Left renal pelvis (tissue), 4 donors: ENCODE data around the gene ARHGEF19. TPM values are rescaled to one million over a fixed set of nuclear protein-coding genes. Genes with fewer than 3 reads are reported as not detected.

Source experiments
- DNase-seq, 4 donors: peaks; one replicate each; pipeline ENCODE4 v3.0.0-alpha.2; 2013; ENCODE audit warnings: low read depth in 4 of 4, low spot score in 3 of 4
- polyA plus RNA-seq, 4 donors: library from polyadenylated mRNA; unstranded; fragments of 120-200 nt; gene quantifications; one replicate each; pipeline ENCODE4 v1.2.1, GENCODE V29; 2013; ENCODE audit not compliant: insufficient read length in 4 of 4

ARHGEF19 gene
- polyA plus RNA-seq, 4 donors = 7.3 to 28.2 (median 18.9) TPM

- DNase-seq = no peak
Observed at GRCh38 chr1:16186655-16187235, 25.7 kb downstream of the ARHGEF19 start.

DNA sequence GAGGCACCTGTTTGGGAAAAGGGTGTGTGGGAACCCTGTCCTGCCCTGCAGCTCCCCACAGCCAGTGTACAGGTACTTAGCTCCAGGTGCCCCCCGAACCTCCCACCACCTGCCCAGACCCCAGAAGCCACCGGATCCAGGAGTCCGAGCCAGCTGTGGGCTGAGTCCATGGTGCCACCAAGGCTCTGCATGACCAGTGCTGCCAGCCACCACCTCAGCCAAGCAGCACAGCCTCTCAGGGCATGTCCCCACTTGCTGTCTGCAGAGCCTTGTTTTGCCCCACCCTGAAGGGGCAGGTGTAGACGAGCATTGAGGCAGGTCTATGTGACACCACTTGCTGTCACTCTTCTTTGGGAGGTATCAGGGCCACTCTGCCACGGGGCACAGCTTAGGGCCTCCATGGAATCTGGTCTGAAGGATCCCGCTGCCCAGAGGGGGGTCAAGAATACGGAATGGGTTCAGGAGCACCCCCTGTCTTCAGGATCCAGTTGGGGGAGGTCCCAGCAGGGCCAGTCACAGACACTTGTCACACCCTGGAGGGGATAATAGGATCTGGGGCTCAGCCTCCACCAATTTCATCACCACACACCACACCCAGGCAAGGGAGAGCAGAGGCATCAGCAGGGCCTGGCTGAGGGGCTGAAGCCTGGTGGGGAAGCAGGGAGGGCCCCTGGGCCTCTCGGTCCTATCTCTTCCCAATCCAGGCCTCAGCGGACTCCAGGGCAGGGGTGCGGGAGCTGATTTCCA, 27.7 kb downstream of the ARHGEF19 start:
- no peak for DNase-seq

DNA sequence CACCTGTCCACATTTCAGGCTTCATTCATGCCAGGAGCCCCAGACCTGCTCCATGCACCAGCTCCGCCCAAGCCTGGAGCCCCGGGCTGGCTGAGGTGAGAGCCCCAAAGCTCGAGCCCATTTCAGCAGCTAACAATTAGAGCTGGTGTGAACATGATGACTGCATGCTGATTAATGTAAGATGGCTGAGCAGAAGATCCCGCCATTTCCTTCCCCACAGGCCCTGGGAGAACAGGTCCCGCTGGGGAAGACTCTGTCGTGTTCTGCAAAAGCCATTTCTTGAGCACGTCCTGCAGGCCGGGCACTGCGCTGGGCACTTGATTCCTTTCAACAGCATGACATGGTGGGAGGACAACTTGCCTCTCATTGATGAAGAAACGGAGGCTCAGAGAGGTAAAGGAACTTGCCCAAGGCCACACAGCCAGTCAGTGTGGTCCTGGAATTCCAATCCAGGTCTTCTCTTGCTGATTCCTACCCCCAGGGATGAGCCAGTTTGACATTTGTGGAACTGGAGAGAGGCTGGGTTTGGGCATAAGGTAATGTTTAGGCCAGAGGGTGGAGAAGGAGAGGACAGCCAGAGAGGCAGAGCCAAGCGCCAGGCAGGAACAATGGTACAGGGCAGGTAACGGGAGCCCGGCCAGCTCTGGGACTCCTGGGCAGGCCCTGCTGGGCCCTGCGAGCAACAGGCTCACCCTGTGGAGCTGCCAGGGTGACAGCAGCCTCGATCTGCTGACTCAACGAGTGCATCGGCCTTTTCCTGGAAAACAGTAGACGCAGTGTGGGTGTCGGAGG, 28.5 kb downstream of the ARHGEF19 start:
- no peak for DNase-seq

GRCh38 chr1:16183179-16183578, 29.3 kb downstream of the ARHGEF19 start:
- no peak for DNase-seq

DNA sequence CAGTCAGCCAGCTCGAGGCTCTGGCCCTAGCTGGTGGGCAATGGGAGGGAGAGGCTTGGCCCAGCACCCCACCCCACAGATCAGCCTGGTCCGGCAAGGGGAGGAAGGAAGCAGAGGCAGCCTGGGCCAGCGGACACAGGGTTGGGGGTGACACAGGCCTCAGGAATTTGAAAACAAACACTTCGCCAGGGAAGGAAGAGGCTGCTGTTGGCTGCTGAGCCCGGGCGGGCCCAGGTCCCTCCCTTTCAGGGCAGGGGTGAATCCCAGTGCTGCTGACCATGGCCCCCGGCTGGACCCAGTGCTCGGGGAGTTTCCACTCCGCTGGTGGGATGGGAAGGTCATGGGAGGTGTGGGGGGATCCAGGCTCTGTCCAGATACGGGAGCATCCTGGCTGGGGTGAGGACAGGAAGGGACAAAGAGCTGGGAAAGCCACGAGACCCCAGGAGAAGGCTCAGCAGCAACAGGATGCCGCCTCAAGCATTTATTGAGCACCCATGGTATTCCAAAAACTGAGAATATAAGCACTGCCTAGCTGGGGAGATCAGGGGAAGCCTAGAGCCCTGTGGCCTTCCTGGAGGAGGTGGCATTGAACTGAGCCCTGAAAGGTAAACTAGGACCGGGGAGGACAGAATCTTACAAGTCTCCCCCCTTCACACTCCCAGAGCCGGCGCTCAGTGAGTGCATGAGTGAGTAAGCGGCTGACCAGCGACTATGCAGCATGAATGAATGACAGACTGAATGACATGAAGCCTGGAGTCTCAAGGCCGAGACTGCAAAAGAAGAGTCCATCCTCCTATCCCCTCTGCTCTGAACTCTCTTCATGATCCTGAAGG, 30.3 kb downstream of the ARHGEF19 start:
- peak; percentile 58 to 76 (median 72) for DNase-seq

DNA sequence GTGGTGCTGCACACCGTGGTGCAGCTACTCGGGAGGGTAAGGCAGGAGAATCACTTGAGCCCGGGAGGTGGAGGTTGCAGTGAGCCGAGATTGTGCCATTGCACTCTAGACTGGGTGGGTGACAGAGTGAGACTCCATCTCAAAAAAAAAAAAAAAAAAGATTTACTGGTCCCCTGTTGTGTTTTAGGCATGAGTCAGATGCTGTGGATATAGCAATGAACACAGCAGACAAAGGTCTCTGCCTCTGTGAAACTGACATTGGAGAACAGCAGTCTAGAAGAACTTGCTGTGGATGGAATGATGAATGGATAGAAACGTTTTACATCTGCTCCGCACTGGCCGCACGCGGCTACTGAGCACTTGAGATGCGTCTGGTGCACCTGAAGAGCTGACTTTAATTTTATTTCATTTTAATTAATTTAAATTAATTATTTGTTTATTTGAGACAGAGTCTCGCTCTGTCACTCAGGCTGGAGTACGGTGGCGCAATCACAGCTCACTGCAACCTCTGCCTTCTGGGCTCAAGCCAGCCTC, 32.1 kb downstream of the ARHGEF19 start:
- no peak for DNase-seq

- no peak for DNase-seq
Observed at GRCh38 chr1:16178596-16179497, 33.6 kb downstream of the ARHGEF19 start.

GRCh38 chr1:16177306-16177705, 35.1 kb downstream of the ARHGEF19 start:
- DNase-seq = no peak

- DNase-seq = no peak
Observed at GRCh38 chr1:16176653-16177052, 35.8 kb downstream of the ARHGEF19 start.

DNA sequence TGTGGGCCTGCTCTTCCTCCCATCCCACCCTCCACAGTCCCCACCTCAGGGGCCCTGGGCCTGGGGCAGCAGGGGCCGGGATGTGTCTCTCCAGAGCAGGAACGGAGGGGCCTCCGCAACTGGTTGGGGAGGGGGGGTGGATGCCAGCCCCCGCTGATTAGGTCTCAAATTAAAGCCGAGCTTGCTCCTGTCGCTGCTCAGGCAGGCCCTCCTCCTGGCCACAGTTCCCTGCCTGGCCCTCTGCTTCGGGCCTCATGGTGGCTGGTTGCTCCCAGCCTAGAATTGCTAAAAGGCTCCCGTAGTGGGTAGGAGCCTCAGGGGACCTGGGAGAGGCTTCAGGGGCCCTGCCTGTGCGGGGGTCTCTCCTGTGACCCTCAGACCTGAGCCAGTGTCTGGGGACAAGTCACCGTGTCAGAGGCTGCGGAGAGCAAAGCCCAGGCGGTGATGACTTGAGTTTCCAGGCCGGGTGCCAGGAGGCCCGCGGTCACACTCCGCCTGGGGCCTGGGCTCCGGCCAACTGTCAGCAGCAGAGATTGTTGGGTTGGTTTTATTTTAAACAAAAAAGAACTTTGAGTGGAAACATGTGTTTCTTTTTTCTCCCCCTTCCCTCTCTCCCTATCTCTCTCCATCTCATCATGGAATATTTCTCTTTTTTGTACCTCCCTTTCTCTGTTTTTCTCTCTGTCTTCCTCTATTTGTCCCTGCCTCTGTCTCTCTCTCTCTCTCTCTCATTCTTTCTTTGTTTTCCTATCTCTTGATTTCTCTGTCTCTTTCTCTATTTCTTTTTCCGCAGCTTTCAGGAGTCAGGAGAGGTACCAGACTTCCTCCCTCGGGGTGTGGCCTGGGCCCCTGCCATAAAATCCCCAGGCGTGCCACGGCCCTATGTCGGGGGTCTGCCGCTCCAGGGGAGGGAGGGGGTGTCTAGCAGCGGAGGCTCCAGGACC, 36.6 kb downstream of the ARHGEF19 start:
- DNase-seq = no peak

DNA sequence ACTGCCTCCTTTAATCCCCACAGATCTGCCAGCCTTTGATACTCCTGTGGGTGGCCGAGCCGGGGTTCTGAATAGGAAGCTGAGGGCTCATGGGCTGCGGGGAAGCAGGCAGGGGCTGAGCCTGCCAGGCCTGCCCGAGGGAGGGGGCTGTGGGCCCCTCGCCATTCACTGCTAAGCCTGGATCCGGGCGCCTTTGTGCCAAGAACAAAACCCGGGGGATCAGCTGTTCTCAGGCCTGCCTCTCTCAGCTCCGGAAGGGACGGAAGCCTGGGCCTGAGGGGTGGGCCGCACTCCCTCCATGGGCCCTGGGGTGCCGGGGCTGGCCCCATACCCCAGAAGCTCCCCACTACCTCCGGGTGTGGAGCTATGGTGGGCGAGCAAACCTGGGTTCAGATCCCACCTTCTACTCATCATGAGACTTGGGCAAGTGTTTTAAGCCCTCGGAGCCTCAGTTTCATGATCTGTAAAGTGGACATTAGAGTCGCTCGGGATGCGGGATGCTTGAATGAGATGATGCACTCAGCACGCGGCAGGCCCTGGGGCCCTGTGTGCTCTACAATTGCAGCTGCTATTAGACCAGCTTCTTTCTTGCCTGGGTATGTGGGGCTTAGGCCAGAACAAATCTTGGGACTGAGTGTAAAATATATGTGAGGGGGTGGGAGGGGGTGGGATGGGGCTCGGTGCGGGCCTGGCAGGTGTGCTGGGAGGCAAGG, 37.4 kb downstream of the ARHGEF19 start:
- DNase-seq = no peak

GRCh38 chr1:16174261-16174868, 38.1 kb downstream of the ARHGEF19 start:
- DNase-seq = no peak

DNA sequence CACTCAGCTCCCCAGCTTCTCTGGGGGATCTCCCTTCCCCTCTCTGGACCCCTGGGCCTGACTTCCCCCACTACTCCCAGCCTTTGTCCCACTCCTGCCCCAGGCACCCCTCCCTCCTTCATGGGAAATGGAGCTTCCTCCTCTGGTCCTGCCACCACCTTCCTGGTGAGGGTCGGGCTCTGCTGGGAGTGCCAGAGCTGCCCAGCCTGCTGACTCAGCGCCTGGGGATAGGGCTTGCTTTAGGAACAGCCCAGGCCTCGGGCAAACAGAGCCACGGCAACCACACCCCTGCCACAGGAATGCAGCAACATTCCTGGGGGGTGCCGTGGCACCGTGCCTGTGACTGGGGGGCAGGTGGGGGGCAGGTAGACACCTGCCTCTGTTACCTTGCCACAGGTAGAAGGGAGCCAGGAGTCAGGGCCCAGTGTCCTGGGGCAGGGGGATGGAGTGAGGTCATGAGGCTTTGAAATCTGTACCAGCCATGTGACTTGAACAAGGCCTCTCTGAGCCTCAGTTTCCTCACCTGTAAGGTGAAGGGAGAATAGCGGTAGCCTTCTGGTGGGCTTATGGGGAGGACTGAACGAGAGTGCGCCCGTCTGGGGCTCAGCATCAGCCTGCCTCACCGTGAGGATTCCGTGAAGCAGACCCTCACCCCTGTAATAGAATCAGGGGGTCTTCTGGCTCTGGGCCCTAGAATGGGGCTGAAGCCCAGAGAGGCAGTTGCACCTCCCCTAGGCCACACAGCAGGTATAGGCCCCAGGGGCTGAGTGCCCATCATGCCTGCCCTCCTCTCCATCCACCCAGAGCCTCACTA, 38.8 kb downstream of the ARHGEF19 start:
- no peak for DNase-seq

DNA sequence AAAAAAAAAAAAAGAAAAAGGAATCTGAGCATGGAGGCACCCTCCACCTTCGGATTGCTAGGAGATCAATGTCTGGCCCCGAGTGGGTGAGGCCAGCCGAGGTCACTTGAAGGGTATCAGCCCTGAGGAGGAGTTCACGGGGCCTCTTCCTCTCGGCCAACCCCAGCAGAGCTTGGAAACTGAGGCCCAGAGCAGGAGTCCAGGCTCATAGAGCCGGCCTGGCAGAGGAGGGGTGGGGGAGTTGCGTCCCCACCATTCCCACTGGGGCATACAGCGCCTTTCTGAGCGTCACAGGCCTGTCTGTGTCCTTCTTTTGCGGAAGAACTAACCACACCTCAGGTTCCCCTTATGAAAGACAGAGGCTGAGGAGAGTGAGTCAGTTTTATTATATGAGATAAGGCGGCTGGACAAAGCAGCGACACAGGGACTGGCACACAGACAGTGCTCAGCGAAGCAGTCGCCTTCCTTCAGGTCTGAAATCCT, 39.4 kb downstream of the ARHGEF19 start:
- DNase-seq = no peak

- no peak for DNase-seq
Observed at GRCh38 chr1:16172218-16172830, 40.1 kb downstream of the ARHGEF19 start.
